GM12874 (cell line): ENCODE results near the gene MRTFB.

Experiments
- TF ChIP-seq, protein P1 (sequence below): IDR thresholded peaks from 2 replicates; pipeline ENCODE4 v1.5.1; 2011; ENCODE audit warnings: low read depth, mild to moderate bottlenecking, control low read depth, low read length, moderate library complexity; ENCODE audit not compliant: insufficient read depth

Gene MRTFB

DNA sequence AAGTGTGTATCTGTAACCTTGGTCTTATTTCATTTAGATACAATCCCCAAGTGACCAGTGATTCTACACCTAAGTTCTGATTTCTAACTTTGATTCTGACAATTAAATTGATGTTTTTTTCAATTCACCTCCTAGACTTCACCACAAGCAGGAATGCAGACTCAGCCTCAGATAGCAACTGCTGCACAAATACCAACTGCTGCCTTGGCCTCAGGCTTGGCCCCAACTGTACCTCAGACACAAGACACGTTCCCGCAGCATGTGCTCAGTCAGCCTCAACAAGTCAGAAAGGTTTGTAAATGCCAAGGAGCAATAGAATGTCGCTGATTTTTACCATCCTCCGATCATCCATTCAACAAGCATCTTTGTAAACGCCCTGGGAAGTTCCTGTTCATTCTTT, 177.7 kb downstream of the MRTFB start:
- TF ChIP-seq, protein P1, sequence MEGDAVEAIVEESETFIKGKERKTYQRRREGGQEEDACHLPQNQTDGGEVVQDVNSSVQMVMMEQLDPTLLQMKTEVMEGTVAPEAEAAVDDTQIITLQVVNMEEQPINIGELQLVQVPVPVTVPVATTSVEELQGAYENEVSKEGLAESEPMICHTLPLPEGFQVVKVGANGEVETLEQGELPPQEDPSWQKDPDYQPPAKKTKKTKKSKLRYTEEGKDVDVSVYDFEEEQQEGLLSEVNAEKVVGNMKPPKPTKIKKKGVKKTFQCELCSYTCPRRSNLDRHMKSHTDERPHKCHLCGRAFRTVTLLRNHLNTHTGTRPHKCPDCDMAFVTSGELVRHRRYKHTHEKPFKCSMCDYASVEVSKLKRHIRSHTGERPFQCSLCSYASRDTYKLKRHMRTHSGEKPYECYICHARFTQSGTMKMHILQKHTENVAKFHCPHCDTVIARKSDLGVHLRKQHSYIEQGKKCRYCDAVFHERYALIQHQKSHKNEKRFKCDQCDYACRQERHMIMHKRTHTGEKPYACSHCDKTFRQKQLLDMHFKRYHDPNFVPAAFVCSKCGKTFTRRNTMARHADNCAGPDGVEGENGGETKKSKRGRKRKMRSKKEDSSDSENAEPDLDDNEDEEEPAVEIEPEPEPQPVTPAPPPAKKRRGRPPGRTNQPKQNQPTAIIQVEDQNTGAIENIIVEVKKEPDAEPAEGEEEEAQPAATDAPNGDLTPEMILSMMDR = no peak

DNA sequence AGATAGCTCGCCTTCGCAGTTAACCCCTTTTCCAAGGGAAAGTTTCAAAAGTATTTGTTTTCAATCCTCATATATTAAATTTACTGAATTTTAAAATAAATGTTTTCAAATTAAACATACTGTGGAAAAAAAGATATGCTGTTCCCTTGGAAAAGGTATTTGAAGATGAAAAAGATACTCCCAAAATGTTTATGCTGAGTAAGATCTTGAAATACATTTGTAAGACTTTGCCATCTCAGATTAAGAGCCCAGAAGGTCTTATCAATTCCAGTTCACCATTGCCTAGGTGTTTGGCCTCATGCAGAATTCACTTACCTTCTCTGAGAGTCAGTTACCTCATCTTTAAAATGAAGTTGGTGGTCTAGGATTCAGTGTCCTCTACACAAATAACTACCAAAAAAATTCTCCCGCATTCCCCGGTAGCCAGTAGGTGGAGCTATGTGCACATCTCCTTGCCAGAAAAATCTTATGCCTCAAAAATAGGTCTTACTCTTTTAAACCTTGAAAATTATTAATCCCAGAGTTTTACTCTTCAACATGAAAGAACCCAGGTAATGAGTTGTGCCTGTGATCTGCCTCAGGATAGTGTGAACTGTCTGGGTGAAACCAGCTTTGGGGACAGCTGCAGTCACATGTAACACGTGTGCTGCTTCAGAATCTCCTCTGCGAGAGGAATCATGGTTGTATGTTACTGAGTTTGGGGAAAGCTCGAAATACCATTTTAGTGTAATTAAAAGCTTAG, 178.3 kb downstream of the MRTFB start:
- TF ChIP-seq, protein P1 = peak; percentile 75

DNA sequence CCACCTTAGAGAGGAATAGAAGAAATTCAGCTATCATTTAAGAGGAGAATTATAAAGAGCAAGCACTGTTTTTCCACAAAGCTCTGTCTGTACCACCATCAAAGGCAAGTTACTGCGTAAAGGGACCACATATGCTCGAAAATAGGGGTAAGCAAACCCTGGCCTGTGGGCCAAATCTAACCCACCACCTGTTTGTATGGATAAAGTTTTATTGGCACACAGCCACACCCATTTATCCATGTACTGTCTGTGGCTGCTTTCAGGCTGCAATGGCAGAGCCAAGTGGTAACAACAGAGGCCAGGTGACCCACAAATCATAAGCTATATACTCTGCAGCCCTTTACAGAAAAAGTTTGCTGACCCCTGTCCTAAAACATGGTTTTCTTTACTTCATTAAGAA, 180.3 kb downstream of the MRTFB start:
- TF ChIP-seq, protein P1 = no peak

DNA sequence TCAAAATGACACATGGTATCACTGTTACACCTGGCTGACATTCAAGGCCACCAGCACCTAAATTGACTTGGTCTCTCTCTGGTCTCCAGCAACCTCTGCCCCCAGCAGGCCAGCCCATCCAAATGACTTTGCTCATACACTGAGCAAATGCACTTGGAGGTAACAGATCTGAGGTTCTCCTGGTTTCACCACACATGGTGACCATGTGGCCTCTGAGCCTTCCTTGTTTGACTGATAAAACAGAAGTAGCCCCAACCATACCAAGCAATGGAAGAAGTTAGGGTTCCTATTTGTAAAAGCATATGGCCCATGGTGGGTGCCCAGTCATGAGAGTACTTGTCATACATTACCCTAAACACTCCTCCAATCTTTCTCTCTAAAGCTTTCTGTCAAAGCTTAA, 181.7 kb downstream of the MRTFB start:
- TF ChIP-seq, protein P1 = no peak

DNA sequence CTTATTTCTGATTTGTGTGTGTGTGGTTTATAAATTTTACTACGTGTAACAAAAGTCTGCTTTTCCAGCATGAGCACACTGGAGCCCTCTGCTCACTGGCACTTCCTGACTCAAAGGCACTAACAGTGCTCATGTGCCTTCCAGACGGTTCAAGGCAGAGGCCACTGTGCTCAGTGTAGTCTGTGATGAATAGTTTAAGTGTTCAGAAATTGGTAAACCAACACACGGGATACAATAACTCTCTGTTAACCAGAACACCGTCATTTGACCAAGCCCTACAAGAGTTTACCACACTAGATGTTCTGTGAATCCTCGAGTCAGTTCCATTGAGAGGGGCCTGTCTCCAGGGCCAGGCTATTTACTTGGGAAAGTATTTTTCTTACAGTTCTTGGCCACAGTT, 191.9 kb downstream of the MRTFB start:
- TF ChIP-seq, protein P1 = no peak

DNA sequence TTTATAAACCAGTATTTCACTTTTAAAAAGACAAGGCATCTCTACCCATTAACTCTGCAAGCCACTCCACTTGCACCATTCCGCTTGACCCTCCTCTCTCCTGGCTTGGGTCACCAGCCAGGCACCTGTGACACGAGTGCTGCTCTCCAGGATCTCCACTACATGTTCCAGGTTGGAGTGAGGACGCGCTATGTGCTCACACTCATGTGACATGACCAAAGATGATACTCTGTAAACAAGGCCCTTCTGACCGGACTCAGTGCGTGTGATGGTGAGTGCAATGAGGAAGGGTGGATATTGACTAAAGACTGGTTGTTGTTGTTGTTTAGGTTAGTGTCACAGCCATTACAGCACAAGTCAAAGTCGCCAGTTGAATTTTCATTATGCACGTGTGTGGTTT, 192.7 kb downstream of the MRTFB start:
- TF ChIP-seq, protein P1 = no peak

DNA sequence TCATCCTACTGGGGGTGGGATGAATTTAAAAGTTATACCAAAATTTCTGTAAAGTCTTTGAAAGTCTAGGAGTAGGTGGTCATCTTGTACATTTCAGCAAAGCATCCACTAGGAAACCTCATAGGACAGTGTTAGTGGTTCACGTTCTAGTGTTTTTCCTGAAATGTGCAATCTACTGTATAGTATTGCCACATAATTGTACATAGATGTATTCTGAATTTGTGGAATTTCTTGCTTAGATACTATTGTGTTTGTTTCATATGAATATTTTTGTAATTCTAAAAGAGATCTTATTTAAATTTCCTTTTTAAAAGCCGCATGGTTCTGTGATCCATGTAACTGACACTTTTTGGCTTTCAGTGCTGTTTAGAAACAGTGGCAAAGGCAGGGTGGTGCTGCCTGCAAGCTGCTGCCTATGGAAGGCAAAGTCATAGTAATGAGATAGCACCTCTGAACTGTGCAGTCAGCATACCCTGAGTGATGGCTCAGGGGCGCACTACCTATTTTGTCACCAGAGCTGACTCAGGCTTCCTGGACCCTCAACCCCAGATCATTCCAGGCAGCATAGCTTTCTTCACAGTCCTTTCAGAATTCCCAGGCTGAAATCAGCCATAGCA, 193.3 kb downstream of the MRTFB start:
- TF ChIP-seq, protein P1 = no peak
